IgD-negative memory B cell (primary cell): ENCODE measurements around the gene IL17B. TPM values are rescaled to one million over a fixed set of nuclear protein-coding genes. Genes with fewer than 3 reads are reported as not detected.

Experiments
- H3K27ac Mint-ChIP-seq, 3 donors: one replicate each; pipeline ENCODE4 v1.8.0; 2020 to 2022; ENCODE audit warnings: mild to moderate bottlenecking in 3 of 3, mixed read lengths in 3 of 3, moderate library complexity in 1 of 3
- H3K27me3 Mint-ChIP-seq: one replicate; pipeline ENCODE4 v1.8.0; 2021; ENCODE audit warnings: mixed read lengths
- H3K36me3 Mint-ChIP-seq: one replicate; pipeline ENCODE4 v1.8.0; 2020; ENCODE audit warnings: mild to moderate bottlenecking, mixed read lengths
- H3K4me1 Mint-ChIP-seq, 3 donors: one replicate each; pipeline ENCODE4 v1.8.0; 2020 to 2022; ENCODE audit warnings: mixed read lengths in 3 of 3, mild to moderate bottlenecking in 1 of 3
- H3K4me3 Mint-ChIP-seq, 4 donors: one replicate each; pipeline ENCODE4 v1.8.0; 2020 to 2022; ENCODE audit warnings: mild to moderate bottlenecking in 4 of 4, mixed read lengths in 4 of 4, moderate library complexity in 3 of 4
- H3K9me3 Mint-ChIP-seq, 3 donors: one replicate each; pipeline ENCODE4 v1.8.0; 2020 to 2021; ENCODE audit warnings: mixed read lengths in 3 of 3, mild to moderate bottlenecking in 1 of 3
- polyA plus RNA-seq: library from polyadenylated mRNA; unstranded; fragments of 300-500 nt; fragmentation: Illumina TruSeq; gene quantifications from one replicate; pipeline ENCODE4 v1.2.3, GENCODE V29; 2021

The IL17B gene
- polyA plus RNA-seq, 1 donor from 2014 or later, result not detected

- no peaks in the 10 kb centered on the region for H3K27me3 Mint-ChIP-seq
- H3K4me3 Mint-ChIP-seq, result no peak overlapping the region
- peaks cover 0 to 5% (median 5%) of the 10 kb centered on the region in 3 donors for H3K4me1 Mint-ChIP-seq
- peaks cover 1% of the 10 kb centered on the region for H3K36me3 Mint-ChIP-seq
- H3K27ac Mint-ChIP-seq, result no peak overlapping the region
- no peaks in the 10 kb centered on the region for H3K9me3 Mint-ChIP-seq
These were observed 12.8 kb downstream of the IL17B start for GRCh38 chr5:149366169-149366729.

- H3K27ac Mint-ChIP-seq, result no peak overlapping the region
These were observed 13.7 kb downstream of the IL17B start for GRCh38 chr5:149365418-149365817.

GRCh38 chr5:149364719-149365118 lies 14.4 kb downstream of the IL17B start:
- H3K4me3 Mint-ChIP-seq, result peak overlapping the region in 1 of 4 donors; percentile 15
- H3K4me1 Mint-ChIP-seq, result peaks cover 0 to 5% (median 5%) of the 10 kb centered on the region in 3 donors

More at GRCh38 chr5:149365418-149365817, 13.7 kb downstream of the IL17B start:
- H3K4me1 Mint-ChIP-seq, result peaks cover 0 to 5% (median 4%) of the 10 kb centered on the region in 3 donors
- H3K27me3 Mint-ChIP-seq, result no peaks in the 10 kb centered on the region
- H3K36me3 Mint-ChIP-seq, result peaks cover 1% of the 10 kb centered on the region
- H3K4me3 Mint-ChIP-seq, result no peak overlapping the region
- H3K9me3 Mint-ChIP-seq, result no peaks in the 10 kb centered on the region

DNA sequence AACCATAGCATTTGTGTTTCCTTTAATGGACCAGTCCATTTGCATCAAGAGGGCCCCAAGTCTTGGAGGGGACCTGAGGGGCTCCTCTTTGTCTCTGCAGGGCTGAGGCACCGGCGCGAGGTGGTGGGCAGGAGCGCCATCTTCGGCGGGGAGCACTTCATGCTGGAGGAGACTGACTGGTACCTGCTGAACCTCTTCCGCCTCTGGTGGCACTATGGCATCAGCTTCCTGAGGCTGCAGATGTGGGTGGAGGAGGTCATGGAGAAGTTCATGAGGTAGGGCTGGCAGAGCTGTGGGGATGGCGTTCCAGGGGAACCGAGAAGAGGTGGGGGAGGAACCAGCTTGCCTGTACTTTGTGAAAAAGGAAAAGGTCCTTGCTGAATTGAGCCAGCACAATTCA lies 15.2 kb downstream of the IL17B start:
- H3K36me3 Mint-ChIP-seq, result peaks cover 5% of the 10 kb centered on the region
- H3K27me3 Mint-ChIP-seq, result no peaks in the 10 kb centered on the region
- H3K4me3 Mint-ChIP-seq, result no peak overlapping the region
- peaks cover 2 to 7% (median 5%) of the 10 kb centered on the region in 3 donors for H3K4me1 Mint-ChIP-seq
- no peak overlapping the region for H3K27ac Mint-ChIP-seq
- H3K9me3 Mint-ChIP-seq, result no peaks in the 10 kb centered on the region

More at GRCh38 chr5:149364719-149365118, 14.4 kb downstream of the IL17B start:
- H3K27me3 Mint-ChIP-seq, result no peaks in the 10 kb centered on the region
- no peak overlapping the region for H3K27ac Mint-ChIP-seq
- H3K9me3 Mint-ChIP-seq, result no peaks in the 10 kb centered on the region
- peaks cover 5% of the 10 kb centered on the region for H3K36me3 Mint-ChIP-seq

DNA sequence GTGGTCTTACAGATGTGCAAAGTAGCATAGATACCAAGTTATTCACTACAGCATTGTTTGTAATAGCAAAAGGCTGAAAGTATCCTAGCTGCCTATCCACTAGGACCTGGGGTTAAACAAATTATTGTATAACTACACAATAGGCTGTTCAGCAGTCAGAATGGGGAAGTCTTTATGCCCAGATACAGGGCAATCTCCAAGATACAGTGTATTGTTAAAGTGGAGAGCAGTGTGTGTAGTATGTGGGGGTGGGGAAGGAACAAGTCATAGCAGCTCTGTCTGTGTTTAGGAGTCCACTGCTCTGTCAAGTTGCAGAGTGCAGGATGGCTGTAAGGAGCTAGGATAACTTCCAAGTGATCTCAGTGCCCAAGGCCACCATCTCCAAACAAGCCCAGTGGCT lies 15.7 kb downstream of the IL17B start:
- Mint-ChIP-seq H3K4me3 (no peak overlapping the region), H3K4me1 (peaks cover 8 to 13% (median 8%) of the 10 kb centered on the region in 3 donors), H3K27me3 (no peaks in the 10 kb centered on the region), H3K36me3 (peaks cover 5% of the 10 kb centered on the region), H3K9me3 (no peaks in the 10 kb centered on the region), H3K27ac (no peak overlapping the region)

GRCh38 chr5:149362541-149362940 lies 16.6 kb downstream of the IL17B start:
- no peak overlapping the region for H3K4me3 Mint-ChIP-seq
- peaks cover 5% of the 10 kb centered on the region for H3K36me3 Mint-ChIP-seq
- H3K27ac Mint-ChIP-seq, result peak overlapping the region in 1 of 3 donors; percentile 62
- H3K27me3 Mint-ChIP-seq, result no peaks in the 10 kb centered on the region
- peaks cover 12 to 15% (median 14%) of the 10 kb centered on the region in 3 donors for H3K4me1 Mint-ChIP-seq
- no peaks in the 10 kb centered on the region for H3K9me3 Mint-ChIP-seq

DNA sequence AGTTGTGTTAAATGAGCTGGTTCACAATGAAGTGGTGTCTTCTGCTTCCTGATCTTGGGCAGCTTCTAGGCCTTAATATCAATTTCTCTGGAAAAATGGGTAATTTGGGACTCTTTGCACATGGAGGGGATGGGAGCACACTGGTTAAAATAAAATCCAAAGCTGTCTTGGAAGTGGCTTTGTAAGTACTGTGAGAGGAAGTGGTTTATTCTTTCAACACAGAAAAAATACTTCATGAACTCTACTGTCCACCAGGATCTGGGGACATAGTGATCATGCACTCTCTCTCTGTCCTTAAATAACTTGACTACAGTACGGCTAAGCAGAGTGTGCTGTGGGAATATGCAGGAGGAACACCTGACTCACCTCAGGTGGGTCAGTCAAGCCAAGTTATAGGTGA lies 18.8 kb downstream of the IL17B start:
- Mint-ChIP-seq H3K27me3 (no peaks in the 10 kb centered on the region), H3K4me3 (peak overlapping the region in 1 of 4 donors; percentile 66), H3K4me1 (peaks cover 11 to 17% (median 16%) of the 10 kb centered on the region in 3 donors), H3K36me3 (peaks cover 3% of the 10 kb centered on the region), H3K9me3 (no peaks in the 10 kb centered on the region), H3K27ac (peak overlapping the region in 1 of 3 donors; percentile 21)

GRCh38 chr5:149358868-149359495 lies 20.1 kb downstream of the IL17B start:
- H3K36me3 Mint-ChIP-seq, result peaks cover 5% of the 10 kb centered on the region
- no peaks in the 10 kb centered on the region for H3K27me3 Mint-ChIP-seq
- peak overlapping the region in 2 of 3 donors; percentile 59 to 91 for H3K27ac Mint-ChIP-seq
- H3K9me3 Mint-ChIP-seq, result no peaks in the 10 kb centered on the region
- H3K4me1 Mint-ChIP-seq, result peaks cover 11 to 18% (median 17%) of the 10 kb centered on the region in 3 donors
- peak overlapping the region; percentile 70 to 93 (median 80) for H3K4me3 Mint-ChIP-seq

- H3K27ac Mint-ChIP-seq, result peak overlapping the region; percentile 88 to 93 (median 91)
- H3K27me3 Mint-ChIP-seq, result no peaks in the 10 kb centered on the region
- peaks cover 7% of the 10 kb centered on the region for H3K36me3 Mint-ChIP-seq
- no peaks in the 10 kb centered on the region for H3K9me3 Mint-ChIP-seq
- peak overlapping the region; percentile 90 to 97 (median 94) for H3K4me3 Mint-ChIP-seq
- peaks cover 11 to 18% (median 17%) of the 10 kb centered on the region in 3 donors for H3K4me1 Mint-ChIP-seq
These were observed 20.8 kb downstream of the IL17B start for GRCh38 chr5:149358294-149358651.

- no peaks in the 10 kb centered on the region for H3K9me3 Mint-ChIP-seq
These were observed 21.5 kb downstream of the IL17B start, which contains the start of gene PCYOX1L for GRCh38 chr5:149357370-149358293. TSS of gene PCYOX1L (plus strand) at chr5:149358046. CDS start at chr5:149358069, 23 bp downstream.

DNA sequence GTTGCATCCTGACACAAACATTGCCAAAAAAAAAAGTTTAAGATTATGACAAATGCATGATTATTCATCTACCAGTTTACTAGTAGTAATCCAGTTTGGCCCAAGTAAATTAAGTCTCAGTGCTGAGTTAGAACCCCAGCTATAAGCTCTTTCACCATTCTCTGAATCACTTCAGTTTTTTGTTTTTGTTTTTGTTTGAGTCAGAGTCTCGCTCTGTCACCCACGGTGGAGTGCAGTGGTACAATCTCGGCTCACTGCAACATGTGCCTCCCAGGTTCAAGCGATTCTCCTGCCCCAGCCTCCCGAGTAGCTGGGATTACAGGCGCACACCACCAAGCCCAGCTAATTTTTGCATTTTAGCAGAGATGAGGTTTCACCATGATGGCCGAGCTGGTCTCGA lies 22.7 kb downstream of the IL17B start:
- no peaks in the 10 kb centered on the region for H3K27me3 Mint-ChIP-seq
- H3K36me3 Mint-ChIP-seq, result peaks cover 10% of the 10 kb centered on the region
- no peaks in the 10 kb centered on the region for H3K9me3 Mint-ChIP-seq
- no peak overlapping the region for H3K27ac Mint-ChIP-seq
- peak overlapping the region in 1 of 4 donors; percentile 38 for H3K4me3 Mint-ChIP-seq
- H3K4me1 Mint-ChIP-seq, result peaks cover 11 to 22% (median 18%) of the 10 kb centered on the region in 3 donors

More at GRCh38 chr5:149357370-149358293, 21.5 kb downstream of the IL17B start, which contains the start of gene PCYOX1L:
- Mint-ChIP-seq H3K36me3 (peaks cover 7% of the 10 kb centered on the region), H3K27ac (peak within 1 kb of the TSS; percentile 88 to 93 (median 91)), H3K27me3 (no peaks in the 10 kb centered on the region), H3K4me1 (peaks cover 11 to 18% (median 18%) of the 10 kb centered on the region in 3 donors), H3K4me3 (peak within 1 kb of the TSS; percentile 90 to 97 (median 94))

GRCh38 chr5:149355688-149356087 lies 23.4 kb downstream of the IL17B start:
- Mint-ChIP-seq H3K27me3 (no peaks in the 10 kb centered on the region), H3K9me3 (no peaks in the 10 kb centered on the region), H3K27ac (no peak overlapping the region), H3K4me3 (peak overlapping the region in 1 of 4 donors; percentile 38), H3K36me3 (peaks cover 11% of the 10 kb centered on the region), H3K4me1 (peaks cover 11 to 22% (median 18%) of the 10 kb centered on the region in 3 donors)

GRCh38 chr5:149353911-149354310 lies 25.2 kb downstream of the IL17B start:
- Mint-ChIP-seq H3K27me3 (no peaks in the 10 kb centered on the region), H3K27ac (no peak overlapping the region), H3K4me1 (peaks cover 12 to 19% (median 17%) of the 10 kb centered on the region in 3 donors), H3K9me3 (no peaks in the 10 kb centered on the region), H3K36me3 (peaks cover 19% of the 10 kb centered on the region), H3K4me3 (no peak overlapping the region)

DNA sequence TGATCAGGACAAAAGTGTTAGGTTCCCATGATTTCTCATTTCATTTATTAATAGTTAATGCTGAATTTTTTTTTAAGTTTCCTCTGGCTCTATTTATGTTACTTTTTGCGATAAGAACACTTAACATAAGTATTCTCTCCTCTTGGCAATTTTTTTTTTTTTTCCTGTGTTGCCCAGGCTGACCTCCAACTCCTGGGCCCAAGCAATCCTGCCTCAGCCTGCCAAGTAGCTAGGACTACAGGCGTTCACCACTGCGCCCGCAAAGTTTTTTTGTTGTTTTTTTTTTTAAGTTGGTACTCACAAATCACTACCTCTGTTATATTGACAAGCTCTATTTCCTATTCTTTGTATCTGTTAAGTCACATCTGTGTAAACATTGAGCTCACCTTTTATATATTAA lies 26.9 kb downstream of the IL17B start:
- Mint-ChIP-seq H3K4me1 (peaks cover 8 to 13% (median 12%) of the 10 kb centered on the region in 3 donors), H3K27me3 (no peaks in the 10 kb centered on the region), H3K27ac (no peak overlapping the region), H3K4me3 (peak overlapping the region in 1 of 4 donors; percentile 5), H3K9me3 (no peaks in the 10 kb centered on the region), H3K36me3 (peaks cover 23% of the 10 kb centered on the region)

DNA sequence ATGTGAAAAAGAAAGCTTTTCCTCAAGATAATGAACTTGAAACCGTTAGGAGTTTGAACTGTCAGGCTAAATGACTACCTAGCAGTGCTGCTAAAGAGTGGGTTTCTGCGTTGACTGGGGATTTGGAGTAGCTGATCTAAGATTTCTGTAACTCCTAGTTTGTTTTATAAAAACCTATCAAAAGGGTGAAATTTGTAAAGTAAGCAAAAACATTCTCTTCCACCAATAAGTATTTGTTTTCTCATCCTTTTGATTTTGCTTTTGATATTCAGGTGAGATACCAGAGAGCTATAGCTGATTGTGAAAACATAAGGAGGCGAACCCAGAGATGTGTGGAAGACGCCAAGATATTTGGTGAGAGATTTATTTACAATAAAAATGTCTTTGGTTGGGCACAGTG lies 29.7 kb downstream of the IL17B start:
- H3K4me3 Mint-ChIP-seq, result no peak overlapping the region
- H3K9me3 Mint-ChIP-seq, result no peaks in the 10 kb centered on the region
- H3K27ac Mint-ChIP-seq, result no peak overlapping the region
- H3K36me3 Mint-ChIP-seq, result peaks cover 23% of the 10 kb centered on the region
- H3K27me3 Mint-ChIP-seq, result no peaks in the 10 kb centered on the region
- peaks cover 26 to 27% (median 26%) of the 10 kb centered on the region in 3 donors for H3K4me1 Mint-ChIP-seq
